Activated CD8-positive, alpha-beta T cell treated with anti-CD3 and anti-CD28 coated beads for 36 hours (primary cell): ENCODE measurements around the gene PYGB. TPM values are rescaled to one million over a fixed set of nuclear protein-coding genes. Genes with fewer than 3 reads are reported as not detected.
A peak's percentile ranks its signal among the peaks of the same experiment; 100 is the strongest.

Experiments
- ATAC-seq: fragments of 200-7000 bp; cut with Tn5 transposase; one replicate; pipeline ENCODE4 v1.10.0; 2021; ENCODE audit warnings: mild to moderate bottlenecking, moderate library complexity
- CTCF ChIA-PET: fragments of 350-600 bp; sonication (Branson Sonifier 250); formaldehyde crosslinking; loops from one replicate; lab custom pipeline; 2021; ENCODE audit warnings: antibody characterized with exemption; lab: Charles Lee
- POLR2A ChIA-PET: fragments of 350-600 bp; sonication (Branson Sonifier 250); formaldehyde crosslinking; loops from one replicate; lab custom pipeline; 2021; ENCODE audit warnings: antibody characterized with exemption; lab: Charles Lee
- DNase-seq: peaks from one replicate; pipeline ENCODE4 v3.0.0-alpha.2; 2020
- H3K27ac Mint-ChIP-seq: one replicate; pipeline ENCODE4 v1.8.0; 2021; ENCODE audit warnings: mild to moderate bottlenecking, mixed read lengths
- H3K27me3 Mint-ChIP-seq: one replicate; pipeline ENCODE4 v1.8.0; 2021; ENCODE audit warnings: mixed read lengths
- H3K36me3 Mint-ChIP-seq: one replicate; pipeline ENCODE4 v1.8.0; 2021; ENCODE audit warnings: low read depth, mixed read lengths
- H3K4me1 Mint-ChIP-seq: one replicate; pipeline ENCODE4 v1.8.0; 2021; ENCODE audit warnings: low read depth, mixed read lengths
- H3K4me3 Mint-ChIP-seq: one replicate; pipeline ENCODE4 v1.8.0; 2021; ENCODE audit warnings: mild to moderate bottlenecking, moderate library complexity, mixed read lengths
- H3K9me3 Mint-ChIP-seq: one replicate; pipeline ENCODE4 v1.8.0; 2021; ENCODE audit warnings: mixed read lengths
- intact Hi-C: fragments of 100-400 bp; cut with micrococcal nuclease; formaldehyde crosslinking; loops from one replicate; pipeline ENCODE4 v1.10.0; 2022
- total RNA-seq, 2 experiments: library from RNA; stranded (reverse); gene quantifications; one replicate each; pipeline ENCODE4 v1.2.3, GENCODE V29; 2021
- TF ChIP-seq, protein P1 (sequence below): fragments of 200-600 bp; IDR thresholded peaks from one replicate; pipeline ENCODE4 v1.8.0; 2022; ENCODE audit warnings: antibody characterized with exemption, mild to moderate bottlenecking

PYGB gene
- total RNA-seq, 2 experiments from 2014 or later: 26.1 to 26.5 TPM

DNA sequence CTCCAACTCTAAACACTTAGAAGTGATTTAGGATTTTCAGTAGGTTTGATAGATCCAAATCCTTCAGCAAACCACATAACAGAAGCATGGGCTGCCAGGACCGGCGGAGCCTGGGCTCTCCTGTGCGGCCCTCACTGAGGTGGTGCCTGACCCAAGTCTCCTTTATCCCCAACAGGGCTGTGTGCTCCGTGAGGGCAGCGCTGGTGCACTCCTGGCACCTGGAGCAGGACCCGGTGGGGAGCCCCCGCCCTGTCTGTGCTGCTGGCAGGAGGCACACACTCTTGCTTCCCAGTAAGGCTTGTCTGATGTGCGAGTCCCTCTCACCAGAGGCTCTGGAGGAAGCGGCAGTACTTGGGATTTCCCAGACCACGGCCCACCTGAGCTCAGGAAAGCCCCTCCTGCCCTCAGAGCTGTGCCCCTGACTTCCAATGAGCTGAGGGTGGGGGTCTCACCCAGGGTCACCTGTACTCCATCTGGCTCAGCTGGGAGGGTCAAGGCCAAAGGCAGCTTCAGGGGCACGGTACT, 56.2 kb downstream of the PYGB start:
- Mint-ChIP-seq H3K36me3 (peaks cover 3% of the 10 kb centered on the region), H3K27me3 (no peaks in the 10 kb centered on the region), H3K9me3 (no peaks in the 10 kb centered on the region), H3K4me3 (no peak overlapping the region), H3K4me1 (peaks cover 1% of the 10 kb centered on the region), H3K27ac (no peak overlapping the region)
- ATAC-seq: no peak
- intact Hi-C loops: no loop called here
- ChIA-PET CTCF (interaction anchor here (1.3 kb wide), 1 partner anchor 11 kb away, joined by 3 read pairs; no protein-coding TSS in a partner anchor), POLR2A (no interaction called here)
- no peak for DNase-seq
- TF ChIP-seq, protein P1, sequence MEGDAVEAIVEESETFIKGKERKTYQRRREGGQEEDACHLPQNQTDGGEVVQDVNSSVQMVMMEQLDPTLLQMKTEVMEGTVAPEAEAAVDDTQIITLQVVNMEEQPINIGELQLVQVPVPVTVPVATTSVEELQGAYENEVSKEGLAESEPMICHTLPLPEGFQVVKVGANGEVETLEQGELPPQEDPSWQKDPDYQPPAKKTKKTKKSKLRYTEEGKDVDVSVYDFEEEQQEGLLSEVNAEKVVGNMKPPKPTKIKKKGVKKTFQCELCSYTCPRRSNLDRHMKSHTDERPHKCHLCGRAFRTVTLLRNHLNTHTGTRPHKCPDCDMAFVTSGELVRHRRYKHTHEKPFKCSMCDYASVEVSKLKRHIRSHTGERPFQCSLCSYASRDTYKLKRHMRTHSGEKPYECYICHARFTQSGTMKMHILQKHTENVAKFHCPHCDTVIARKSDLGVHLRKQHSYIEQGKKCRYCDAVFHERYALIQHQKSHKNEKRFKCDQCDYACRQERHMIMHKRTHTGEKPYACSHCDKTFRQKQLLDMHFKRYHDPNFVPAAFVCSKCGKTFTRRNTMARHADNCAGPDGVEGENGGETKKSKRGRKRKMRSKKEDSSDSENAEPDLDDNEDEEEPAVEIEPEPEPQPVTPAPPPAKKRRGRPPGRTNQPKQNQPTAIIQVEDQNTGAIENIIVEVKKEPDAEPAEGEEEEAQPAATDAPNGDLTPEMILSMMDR: no peak

DNA sequence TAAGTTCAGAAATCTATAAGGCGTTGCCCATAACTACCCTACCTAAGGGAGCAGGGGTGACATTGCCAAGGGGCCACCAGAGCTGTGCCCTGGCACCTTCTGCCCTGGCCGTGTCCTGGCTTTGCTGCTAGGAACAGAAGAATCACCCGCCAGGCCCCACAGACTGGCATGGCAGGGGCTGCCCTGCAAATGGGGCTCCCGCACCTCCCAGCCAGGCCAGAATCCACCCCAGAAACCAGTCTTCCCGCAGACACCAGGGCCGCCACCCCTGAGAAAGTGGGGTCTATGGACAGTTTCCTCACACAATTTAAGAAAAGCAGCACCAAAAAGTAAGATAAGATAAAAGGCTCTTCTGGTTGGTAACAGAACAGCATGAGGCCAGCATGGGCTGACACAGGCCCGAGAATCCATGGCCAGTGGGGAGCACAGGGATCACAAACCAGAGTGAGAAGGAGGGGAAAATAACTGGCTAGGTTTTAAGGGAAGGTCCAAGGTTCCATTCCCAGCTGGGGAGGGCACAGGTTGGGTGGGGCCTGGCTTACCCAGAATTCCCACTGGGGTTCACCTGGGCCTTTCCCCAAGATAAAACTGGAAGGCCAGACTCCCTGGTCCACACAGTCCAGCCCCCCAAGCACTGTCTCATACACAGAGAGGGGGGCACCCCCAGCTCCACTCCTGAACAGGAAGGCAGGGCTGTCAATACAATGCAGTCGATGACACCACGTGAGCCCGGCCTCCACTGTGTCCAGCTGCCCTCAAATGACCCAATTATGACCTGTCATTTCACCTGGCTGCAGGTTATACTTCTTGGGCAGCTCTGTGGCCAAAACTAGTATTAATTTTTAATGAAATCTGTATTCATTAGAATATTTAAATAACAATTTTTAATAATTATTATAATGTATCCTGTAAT, 59.4 kb downstream of the PYGB start:
- intact Hi-C loops: no loop called here
- ChIA-PET POLR2A (interaction anchor here (0.5 to 1.6 kb wide), 2 partner anchors 84 to 935 kb away, joined by 3 read pairs; partner anchors contain the start of gene ABHD12), CTCF (no interaction called here)
- Mint-ChIP-seq H3K27me3 (no peaks in the 10 kb centered on the region), H3K36me3 (peaks cover 5% of the 10 kb centered on the region), H3K27ac (no peak overlapping the region), H3K4me3 (no peak overlapping the region), H3K9me3 (no peaks in the 10 kb centered on the region), H3K4me1 (peaks cover 27% of the 10 kb centered on the region)
- DNase-seq (no peak), ATAC-seq (no peak)
- TF ChIP-seq, protein P1: no peak

DNA sequence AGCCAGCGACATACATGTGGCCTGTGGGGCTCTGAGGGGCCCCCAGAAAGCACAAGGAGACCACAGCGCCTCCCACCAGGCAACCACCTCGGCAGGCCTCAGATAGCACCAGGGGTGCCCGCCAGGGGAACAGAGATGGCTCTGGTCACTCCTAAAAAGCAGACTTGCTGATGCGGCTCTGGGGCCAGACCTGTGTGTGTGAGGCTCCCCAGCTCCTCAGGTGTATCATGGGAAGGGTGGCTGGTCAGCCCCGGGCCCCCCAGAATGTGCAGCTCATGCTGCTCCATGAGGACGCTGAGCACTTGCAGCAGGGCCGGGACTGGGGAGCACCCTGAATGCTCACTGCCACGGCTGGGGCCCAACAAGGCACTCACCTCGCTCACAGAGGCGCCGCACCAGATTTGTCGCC, 60.2 kb downstream of the PYGB start:
- ChIA-PET POLR2A (interaction anchor here (1.6 kb wide), 1 partner anchor 83 kb away, joined by 3 read pairs; the partner anchor contains the start of gene ABHD12), CTCF (interaction anchor here (1.1 kb wide), 1 partner anchor 13 kb away, joined by 6 read pairs; no protein-coding TSS in a partner anchor)
- no peak for DNase-seq
- Mint-ChIP-seq H3K4me1 (peaks cover 27% of the 10 kb centered on the region), H3K27ac (no peak overlapping the region), H3K4me3 (no peak overlapping the region), H3K27me3 (no peaks in the 10 kb centered on the region), H3K9me3 (no peaks in the 10 kb centered on the region), H3K36me3 (peaks cover 5% of the 10 kb centered on the region)
- ATAC-seq: no peak
- TF ChIP-seq, protein P1: no peak
- intact Hi-C loops: no loop called here

DNA sequence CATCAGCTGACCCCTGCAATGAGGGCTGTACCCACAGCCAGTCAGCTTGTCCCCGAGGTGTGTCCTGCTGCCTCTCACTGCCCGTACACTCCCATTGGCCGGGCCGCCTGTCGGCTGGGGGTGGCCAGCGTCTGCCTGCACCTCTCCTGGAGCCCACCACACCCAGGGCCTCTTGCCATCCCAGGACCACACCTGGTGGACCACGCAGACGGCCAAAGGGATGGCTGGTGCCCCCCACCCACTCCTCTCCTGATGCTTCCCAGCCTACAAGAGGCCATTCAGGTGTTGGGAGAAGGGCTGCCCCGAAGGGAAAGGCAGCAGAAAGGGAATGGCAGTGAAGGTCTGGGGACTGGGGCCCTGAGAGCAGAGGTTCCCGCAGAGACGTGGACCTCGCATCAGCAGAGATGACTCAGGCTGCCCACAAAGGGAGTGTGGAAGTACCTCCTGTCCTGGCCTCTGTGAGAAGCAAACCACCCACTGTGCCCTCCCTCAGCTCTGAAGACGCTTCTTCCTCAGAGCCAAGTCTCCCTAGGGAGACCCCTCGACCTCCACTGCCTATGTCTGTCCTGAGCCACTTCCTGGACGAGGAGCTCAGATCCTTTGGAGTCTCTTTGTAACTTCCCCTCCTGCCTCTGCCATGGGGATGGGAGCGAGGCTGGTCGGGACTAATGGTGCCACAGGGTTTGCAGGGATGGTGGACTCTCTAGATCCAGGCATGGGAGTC, 60.9 kb downstream of the PYGB start:
- peaks cover 5% of the 10 kb centered on the region for H3K36me3 Mint-ChIP-seq
- DNase-seq (no peak), ATAC-seq (no peak)
- peak overlapping the region; percentile 42 for H3K27ac Mint-ChIP-seq
- intact Hi-C loops: no loop called here
- H3K27me3 Mint-ChIP-seq: no peaks in the 10 kb centered on the region
- no peak overlapping the region for H3K4me3 Mint-ChIP-seq
- TF ChIP-seq, protein P1: no peak
- CTCF ChIA-PET: interaction anchor here (1.1 to 3.2 kb wide), 3 partner anchors 13 to 90 kb away, joined by 6 to 27 read pairs (median 7); no protein-coding TSS in a partner anchor
- no peaks in the 10 kb centered on the region for H3K9me3 Mint-ChIP-seq
- POLR2A ChIA-PET: interaction anchor here (1.0 to 1.6 kb wide), 2 partner anchors 82 to 90 kb away, joined by 3 read pairs; partner anchors contain the start of gene ABHD12
- H3K4me1 Mint-ChIP-seq: peaks cover 30% of the 10 kb centered on the region
